PFSK-1 (cell line): ENCODE data around the gene SLC44A3.

Source experiments
- FOXP2 ChIP-seq: optimal IDR thresholded peaks from 2 replicates; pipeline ENCODE3; 2011; ENCODE audit warnings: borderline replicate concordance, control low read depth, inconsistent platforms; ENCODE audit not compliant: insufficient read depth; ENCODE audit errors: extremely low read length, extremely low read depth
- POLR2AphosphoS5 ChIP-seq: IDR thresholded peaks from 2 replicates; pipeline ENCODE4 v1.6.1; 2012; ENCODE audit warnings: low read depth, mild to moderate bottlenecking, control low read depth, low read length, moderate library complexity
- REST ChIP-seq, 2 experiments: IDR thresholded peaks; 2 replicates each; pipeline versions ENCODE4 v1.6.1 to v1.8.0; 2011 to 2012; ENCODE audit warnings: low read depth in 2 of 2, low read length in 2 of 2, control low read depth in 1 of 2, inconsistent platforms in 1 of 2, mild to moderate bottlenecking in 1 of 2, moderate library complexity in 1 of 2; ENCODE audit not compliant: insufficient read depth in 1 of 2
- SIN3A ChIP-seq: IDR thresholded peaks from 2 replicates; pipeline ENCODE4 v1.6.1; 2012; ENCODE audit warnings: mild to moderate bottlenecking, low read length, moderate library complexity, borderline replicate concordance; ENCODE audit not compliant: insufficient read depth
- TAF1 ChIP-seq: IDR thresholded peaks from 2 replicates; pipeline ENCODE4 v1.6.1; 2012; ENCODE audit warnings: low read length, control low read depth, borderline replicate concordance; ENCODE audit not compliant: insufficient read depth

GRCh38 chr1:94865360-94865759, 45.2 kb downstream of the SLC44A3 start:
- no peak for TF ChIP-seq REST (IDR thresholded peaks at IDR 0.05; ENCODE audit: insufficient read depth in 1 of 2, low read depth in 2 of 2, low read length in 2 of 2)
- no peak for TF ChIP-seq SIN3A
- TF ChIP-seq POLR2AphosphoS5: no peak
- TF ChIP-seq TAF1: no peak
- no peak for TF ChIP-seq FOXP2
